ENCODE measurements around the gene TGM3. TPM values are rescaled to one million over a fixed set of nuclear protein-coding genes. Genes with fewer than 3 reads are reported as not detected.

Gene TGM3
- total RNA-seq, 2 donors from 2014 or later: not detected

- no peak for DNase-seq (ENCODE audit: low spot score)
- Mint-ChIP-seq H3K4me3 (no peak overlapping the region), H3K9me3 (no peaks in the 10 kb centered on the region), H3K36me3 (no peaks in the 10 kb centered on the region), H3K27me3 (peaks cover 27 to 33% of the 10 kb centered on the region in 2 donors), H3K27ac (no peak overlapping the region), H3K4me1 (ENCODE audit: low read depth in 2 of 2) (no peaks in the 10 kb centered on the region)
- ATAC-seq: peak in 1 of 2 donors; percentile 41
Observed at GRCh38 chr20:2326046-2326445, 30.2 kb downstream of the TGM3 start.

- Mint-ChIP-seq H3K27ac (no peak overlapping the region), H3K4me3 (no peak overlapping the region), H3K27me3 (peaks cover 26 to 30% of the 10 kb centered on the region in 2 donors), H3K9me3 (no peaks in the 10 kb centered on the region), H3K4me1 (ENCODE audit: low read depth in 2 of 2) (no peaks in the 10 kb centered on the region), H3K36me3 (no peaks in the 10 kb centered on the region)
- DNase-seq (ENCODE audit: low spot score) (no peak), ATAC-seq (no peak)
Observed at GRCh38 chr20:2327620-2328555, 32.1 kb downstream of the TGM3 start.

- no peaks in the 10 kb centered on the region for H3K9me3 Mint-ChIP-seq
- no peak overlapping the region for H3K4me3 Mint-ChIP-seq
- no peaks in the 10 kb centered on the region for H3K36me3 Mint-ChIP-seq
- no peak overlapping the region for H3K27ac Mint-ChIP-seq
- no peak for ATAC-seq
- H3K27me3 Mint-ChIP-seq: peaks cover 16 to 17% of the 10 kb centered on the region in 2 donors
- no peaks in the 10 kb centered on the region for H3K4me1 Mint-ChIP-seq (ENCODE audit: low read depth in 2 of 2)
- DNase-seq (ENCODE audit: low spot score): no peak
Observed at GRCh38 chr20:2329286-2329685, 33.5 kb downstream of the TGM3 start.

GRCh38 chr20:2330090-2330695 is 34.4 kb downstream of the TGM3 start:
- Mint-ChIP-seq H3K4me1 (ENCODE audit: low read depth in 2 of 2) (no peaks in the 10 kb centered on the region), H3K27me3 (peaks cover 7 to 8% of the 10 kb centered on the region in 2 donors)

GRCh38 chr20:2331106-2331505 is 35.3 kb downstream of the TGM3 start:
- H3K27ac Mint-ChIP-seq: no peak overlapping the region
- no peaks in the 10 kb centered on the region for H3K36me3 Mint-ChIP-seq
- no peaks in the 10 kb centered on the region for H3K9me3 Mint-ChIP-seq
- H3K4me1 Mint-ChIP-seq (ENCODE audit: low read depth in 2 of 2): no peaks in the 10 kb centered on the region
- DNase-seq (ENCODE audit: low spot score) (no peak), ATAC-seq (no peak)
- peaks cover 6% of the 10 kb centered on the region in 2 donors for H3K27me3 Mint-ChIP-seq
- H3K4me3 Mint-ChIP-seq: no peak overlapping the region

More at GRCh38 chr20:2330090-2330695, 34.4 kb downstream of the TGM3 start:
- no peaks in the 10 kb centered on the region for H3K36me3 Mint-ChIP-seq
- no peak overlapping the region for H3K4me3 Mint-ChIP-seq
- no peaks in the 10 kb centered on the region for H3K9me3 Mint-ChIP-seq
- ATAC-seq: no peak
- no peak for DNase-seq (ENCODE audit: low spot score)
- no peak overlapping the region for H3K27ac Mint-ChIP-seq

- DNase-seq (ENCODE audit: low spot score) (no peak), ATAC-seq (no peak)
- Mint-ChIP-seq H3K9me3 (no peaks in the 10 kb centered on the region), H3K27ac (no peak overlapping the region), H3K27me3 (peaks cover 3 to 6% of the 10 kb centered on the region in 2 donors), H3K4me3 (no peak overlapping the region), H3K4me1 (ENCODE audit: low read depth in 2 of 2) (no peaks in the 10 kb centered on the region), H3K36me3 (no peaks in the 10 kb centered on the region)
Observed at GRCh38 chr20:2331901-2332565, 36.2 kb downstream of the TGM3 start.

- Mint-ChIP-seq H3K4me1 (ENCODE audit: low read depth in 2 of 2) (no peaks in the 10 kb centered on the region), H3K9me3 (no peaks in the 10 kb centered on the region), H3K36me3 (no peaks in the 10 kb centered on the region), H3K4me3 (no peak overlapping the region), H3K27ac (no peak overlapping the region), H3K27me3 (peaks cover 3 to 10% of the 10 kb centered on the region in 2 donors)
- ATAC-seq (no peak), DNase-seq (ENCODE audit: low spot score) (no peak)
Observed at GRCh38 chr20:2332711-2333110, 36.9 kb downstream of the TGM3 start.

GRCh38 chr20:2333821-2334220 is 38.0 kb downstream of the TGM3 start:
- Mint-ChIP-seq H3K4me3 (no peak overlapping the region), H3K4me1 (ENCODE audit: low read depth in 2 of 2) (no peaks in the 10 kb centered on the region), H3K27me3 (peaks cover 3 to 15% of the 10 kb centered on the region in 2 donors), H3K27ac (no peak overlapping the region), H3K9me3 (no peaks in the 10 kb centered on the region), H3K36me3 (no peaks in the 10 kb centered on the region)
- DNase-seq (ENCODE audit: low spot score) (no peak), ATAC-seq (peak in 1 of 2 donors; percentile 22)

- no peaks in the 10 kb centered on the region for H3K4me1 Mint-ChIP-seq (ENCODE audit: low read depth in 2 of 2)
- H3K4me3 Mint-ChIP-seq: no peak overlapping the region
- H3K36me3 Mint-ChIP-seq: no peaks in the 10 kb centered on the region
- ATAC-seq: peak in 1 of 2 donors; percentile 7
- H3K27me3 Mint-ChIP-seq: peaks cover 3 to 15% of the 10 kb centered on the region in 2 donors
- no peak for DNase-seq (ENCODE audit: low spot score)
- no peaks in the 10 kb centered on the region for H3K9me3 Mint-ChIP-seq
- H3K27ac Mint-ChIP-seq: no peak overlapping the region
Observed at GRCh38 chr20:2335096-2335870, 39.5 kb downstream of the TGM3 start.

GRCh38 chr20:2336471-2336870 is 40.7 kb downstream of the TGM3 start:
- ATAC-seq: no peak
- DNase-seq (ENCODE audit: low spot score): no peak

GRCh38 chr20:2337142-2337541 is 41.3 kb downstream of the TGM3 start:
- DNase-seq (ENCODE audit: low spot score): no peak
- Mint-ChIP-seq H3K4me1 (ENCODE audit: low read depth in 2 of 2) (no peaks in the 10 kb centered on the region), H3K27me3 (peaks cover 3 to 9% of the 10 kb centered on the region in 2 donors), H3K9me3 (no peaks in the 10 kb centered on the region), H3K4me3 (no peak overlapping the region), H3K27ac (no peak overlapping the region), H3K36me3 (no peaks in the 10 kb centered on the region)
- no peak for ATAC-seq

More at GRCh38 chr20:2336471-2336870, 40.7 kb downstream of the TGM3 start:
- Mint-ChIP-seq H3K27me3 (peaks cover under 1 to 9% of the 10 kb centered on the region in 2 donors), H3K9me3 (no peaks in the 10 kb centered on the region), H3K27ac (no peak overlapping the region), H3K4me1 (ENCODE audit: low read depth in 2 of 2) (no peaks in the 10 kb centered on the region), H3K4me3 (no peak overlapping the region), H3K36me3 (no peaks in the 10 kb centered on the region)

- Mint-ChIP-seq H3K27ac (no peak overlapping the region), H3K27me3 (peaks cover 7 to 9% of the 10 kb centered on the region in 2 donors), H3K9me3 (no peaks in the 10 kb centered on the region), H3K4me3 (no peak overlapping the region), H3K36me3 (no peaks in the 10 kb centered on the region), H3K4me1 (ENCODE audit: low read depth in 2 of 2) (no peaks in the 10 kb centered on the region)
- DNase-seq (ENCODE audit: low spot score) (no peak), ATAC-seq (no peak)
Observed at GRCh38 chr20:2338411-2339066, 42.7 kb downstream of the TGM3 start.

GRCh38 chr20:2340136-2340535 is 44.3 kb downstream of the TGM3 start:
- ATAC-seq (no peak), DNase-seq (ENCODE audit: low spot score) (no peak)
- no peak overlapping the region for H3K4me3 Mint-ChIP-seq
- H3K27ac Mint-ChIP-seq: no peak overlapping the region
- H3K27me3 Mint-ChIP-seq: peaks cover 7 to 9% of the 10 kb centered on the region in 2 donors
- no peaks in the 10 kb centered on the region for H3K9me3 Mint-ChIP-seq
- H3K4me1 Mint-ChIP-seq (ENCODE audit: low read depth in 2 of 2): no peaks in the 10 kb centered on the region
- no peaks in the 10 kb centered on the region for H3K36me3 Mint-ChIP-seq

Measured in natural killer cell treated with Interleukin-12 subunit alpha and Interleukin-12 subunit beta and Interleukin-15 and Interleukin-18, amount 100 ng/mL, for 72 hours (primary cell).